IMR-90 (cell line): Measurements from ENCODE around the gene LYPD6B. TPM values are rescaled to one million over a fixed set of nuclear protein-coding genes. Genes with fewer than 3 reads are reported as not detected.

Source experiments
- ATAC-seq: fragments of 200-7000 bp; cut with Tn5 transposase; 2 replicates; pipeline ENCODE4 v1.9.1; 2020; ENCODE audit warnings: low read depth, mild to moderate bottlenecking, moderate library complexity
- BruUV-seq: library from RNA; stranded (reverse); fragments of 400-500 nt; replicated peaks from 2 replicates; lab custom pipeline; 2021; lab: Mats Ljungman, UMichigan
- CTCF ChIA-PET: fragments of 300-600 bp; formaldehyde crosslinking; extraction: SDS; loops from one replicate; lab custom pipeline; 2021; ENCODE audit warnings: antibody characterized with exemption; lab: Yijun Ruan, JAX
- POLR2A ChIA-PET: fragments of 300-600 bp; sonication (Branson Sonifier 250); formaldehyde crosslinking; loops from one replicate; lab custom pipeline; 2022; ENCODE audit warnings: antibody characterized with exemption; ENCODE audit not compliant: unreplicated experiment; lab: Charles Lee
- DNase-seq: peaks from one replicate; pipeline ENCODE4 v3.0.0; 2013
- H2AFZ ChIP-seq: replicated peaks from 2 replicates; pipeline ENCODE3; 2013; ENCODE audit warnings: low read length, mild to moderate bottlenecking; ENCODE audit not compliant: poor library complexity
- H2AK5ac ChIP-seq: 2 replicates; pipeline ENCODE4 v1.6.1; 2013; ENCODE audit warnings: low read depth, low read length, inconsistent platforms
- H2AK9ac ChIP-seq: replicated peaks from 2 replicates; pipeline ENCODE3; 2013; ENCODE audit warnings: mild to moderate bottlenecking, low read depth, low read length, moderate library complexity; ENCODE audit not compliant: poor library complexity
- H2BK120ac ChIP-seq: 2 replicates; pipeline ENCODE4 v1.6.1; 2013; ENCODE audit warnings: low read depth, low read length, inconsistent platforms
- H2BK15ac ChIP-seq: 3 replicates; pipeline ENCODE4 v1.6.1; 2013; ENCODE audit warnings: low read depth, low read length, inconsistent platforms
- H2BK20ac ChIP-seq: 2 replicates; pipeline ENCODE4 v1.6.1; 2013; ENCODE audit warnings: low read depth, mild to moderate bottlenecking, inconsistent platforms, low read length, moderate library complexity
- H2BK5ac ChIP-seq: 2 replicates; pipeline ENCODE4 v1.6.1; 2013; ENCODE audit warnings: mild to moderate bottlenecking, low read depth, low read length, inconsistent platforms; ENCODE audit not compliant: poor library complexity, severe bottlenecking
- H3K14ac ChIP-seq: replicated peaks from 2 replicates; pipeline ENCODE4 v1.6.1; 2013; ENCODE audit warnings: low read depth, low read length, inconsistent platforms
- H3K18ac ChIP-seq: 2 replicates; pipeline ENCODE4 v1.6.1; 2013; ENCODE audit warnings: low read depth, low read length, control low read depth
- H3K23ac ChIP-seq: 2 replicates; pipeline ENCODE4 v1.6.1; 2013; ENCODE audit warnings: low read depth, low read length, inconsistent platforms
- H3K27ac ChIP-seq: 2 replicates; pipeline ENCODE4 v1.5.1; 2013; ENCODE audit warnings: mild to moderate bottlenecking, control low read depth, low read length; ENCODE audit not compliant: insufficient read depth
- H3K27me3 ChIP-seq: 2 replicates; pipeline ENCODE4 v1.6.1; 2013; ENCODE audit warnings: low read length; ENCODE audit not compliant: control insufficient read depth, insufficient read depth
- H3K36me3 ChIP-seq: 2 replicates; pipeline ENCODE4 v1.6.1; 2013; ENCODE audit warnings: low read length, mixed read lengths; ENCODE audit not compliant: control insufficient read depth, insufficient read depth
- H3K4ac ChIP-seq: 2 replicates; pipeline ENCODE4 v1.6.1; 2013; ENCODE audit warnings: low read depth, low read length, inconsistent platforms
- H3K4me1 ChIP-seq: 2 replicates; pipeline ENCODE4 v1.6.1; 2013; ENCODE audit warnings: low read length, mixed read lengths; ENCODE audit not compliant: control insufficient read depth, insufficient read depth
- H3K4me2 ChIP-seq: 2 replicates; pipeline ENCODE4 v1.6.1; 2013; ENCODE audit warnings: low read depth, mild to moderate bottlenecking, control low read depth, low read length, moderate library complexity
- H3K4me3 ChIP-seq: 2 replicates; pipeline ENCODE4 v1.5.1; 2013; ENCODE audit warnings: low read depth, mild to moderate bottlenecking, control low read depth, low read length, moderate library complexity; ENCODE audit not compliant: insufficient read depth
- H3K56ac ChIP-seq: 2 replicates; pipeline ENCODE4 v1.6.1; 2013; ENCODE audit warnings: low read length, inconsistent platforms; ENCODE audit not compliant: insufficient read depth; ENCODE audit errors: extremely low read depth
- H3K79me1 ChIP-seq, 2 experiments: 2 replicates each; pipeline ENCODE4 v1.6.1; 2013; ENCODE audit warnings: low read length in 2 of 2, inconsistent platforms in 1 of 2, low read depth in 1 of 2
- H3K9ac ChIP-seq: 2 replicates; pipeline ENCODE4 v1.6.1; 2013; ENCODE audit warnings: low read depth, low read length, control low read depth
- H3K9me1 ChIP-seq: 2 replicates; pipeline ENCODE4 v1.6.1; 2013; ENCODE audit warnings: low read length, inconsistent platforms; ENCODE audit not compliant: insufficient read depth
- H3K9me3 ChIP-seq: 2 replicates; pipeline ENCODE4 v1.6.1; 2013; ENCODE audit warnings: low read length; ENCODE audit not compliant: control insufficient read depth, insufficient read depth
- H4K20me1 ChIP-seq: 2 replicates; pipeline ENCODE4 v1.6.1; 2013; ENCODE audit warnings: low read length, inconsistent platforms; ENCODE audit not compliant: insufficient read depth
- H4K5ac ChIP-seq: 2 replicates; pipeline ENCODE4 v1.6.1; 2013; ENCODE audit warnings: mild to moderate bottlenecking, low read depth, low read length, control low read depth
- H4K8ac ChIP-seq, 2 experiments: 2 replicates each; pipeline ENCODE4 v1.6.1; 2013; ENCODE audit warnings: low read depth in 2 of 2, low read length in 2 of 2, control low read depth in 1 of 2, inconsistent platforms in 1 of 2
- H4K91ac ChIP-seq: 2 replicates; pipeline ENCODE4 v1.6.1; 2013; ENCODE audit warnings: low read depth, low read length, inconsistent platforms; ENCODE audit not compliant: insufficient read depth
- BHLHE40 ChIP-seq: fragments of 150-350 bp; IDR thresholded peaks from 2 replicates; pipeline ENCODE4 v1.6.1; 2016; ENCODE audit warnings: mild to moderate bottlenecking, low read depth, low read length
- CEBPB ChIP-seq: IDR thresholded peaks from 2 replicates; pipeline ENCODE4 v1.6.1; 2012; ENCODE audit warnings: low read depth, low read length, improper control_type of control experiment
- CHD1 ChIP-seq: IDR thresholded peaks from 2 replicates; pipeline ENCODE4 v1.6.1; 2012; ENCODE audit warnings: low read depth, low read length, improper control_type of control experiment
- CTCF ChIP-seq: conservative IDR thresholded peaks from 2 replicates; pipeline ENCODE4 v1.5.1; 2012; ENCODE audit warnings: mild to moderate bottlenecking, low read depth, low read length, improper control_type of control experiment
- ELK1 ChIP-seq: fragments of 150-350 bp; IDR thresholded peaks from 2 replicates; pipeline ENCODE4 v1.6.1; 2016; ENCODE audit warnings: low read depth, mild to moderate bottlenecking, low read length, moderate library complexity, borderline replicate concordance
- FOS ChIP-seq: fragments of 150-350 bp; IDR thresholded peaks from 2 replicates; pipeline ENCODE4 v1.6.1; 2016; ENCODE audit warnings: low read depth, low read length
- MAFK ChIP-seq: IDR thresholded peaks from 2 replicates; pipeline ENCODE4 v1.6.1; 2012; ENCODE audit warnings: low read depth, low read length, improper control_type of control experiment
- MAZ ChIP-seq: IDR thresholded peaks from 2 replicates; pipeline ENCODE4 v1.6.1; 2012; ENCODE audit warnings: low read depth, mild to moderate bottlenecking, low read length, improper control_type of control experiment, moderate library complexity, borderline replicate concordance
- MXI1 ChIP-seq: IDR thresholded peaks from 2 replicates; pipeline ENCODE4 v1.6.1; 2012; ENCODE audit warnings: low read depth, mild to moderate bottlenecking, low read length, moderate library complexity, borderline replicate concordance
- NFE2L2 ChIP-seq: fragments of 150-350 bp; IDR thresholded peaks from 2 replicates; pipeline ENCODE4 v1.6.1; 2016; ENCODE audit warnings: low read depth, mild to moderate bottlenecking, low read length
- POLR2A ChIP-seq: IDR thresholded peaks from 2 replicates; pipeline ENCODE4 v1.6.1; 2012; ENCODE audit warnings: mild to moderate bottlenecking, low read depth, low read length
- RAD21 ChIP-seq: IDR thresholded peaks from 2 replicates; pipeline ENCODE4 v1.6.1; 2012; ENCODE audit warnings: low read length, improper control_type of control experiment
- RCOR1 ChIP-seq: IDR thresholded peaks from 2 replicates; pipeline ENCODE4 v1.6.1; 2012; ENCODE audit warnings: mild to moderate bottlenecking, low read length, improper control_type of control experiment; ENCODE audit not compliant: insufficient replicate concordance
- RFX5 ChIP-seq: IDR thresholded peaks from 2 replicates; pipeline ENCODE4 v1.8.0; 2012; ENCODE audit warnings: low read depth, mild to moderate bottlenecking, low read length, moderate library complexity
- SMC3 ChIP-seq: fragments of 150-350 bp; IDR thresholded peaks from 2 replicates; pipeline ENCODE4 v1.6.1; 2016; ENCODE audit warnings: low read depth, mild to moderate bottlenecking, antibody characterized with exemption, low read length, moderate library complexity
- USF2 ChIP-seq: fragments of 150-350 bp; IDR thresholded peaks from 2 replicates; pipeline ENCODE4 v1.6.1; 2017; ENCODE audit warnings: mild to moderate bottlenecking, antibody characterized with exemption, low read length, low read depth
- WGBS, 2 experiments: methylation state at CpG; one replicate each; pipeline versions ENCODE4 v1.1.5 to v1.1.7; 2013; ENCODE audit warnings: missing lambda C conversion rate in 2 of 2; ENCODE audit not compliant: insufficient read length in 1 of 2; ENCODE audit errors: extremely low coverage in 2 of 2; 5-methylcytosine and 5-hydroxymethylcytosine counted together
- dilution Hi-C: fragments of 300-500 bp; cut with HindIII; formaldehyde crosslinking; loops from one replicate; pipeline ENCODE4 v1.14.3; 2018; ENCODE audit warnings: low sequenced_read_pairs; ENCODE audit not compliant: unreplicated experiment
- in situ Hi-C: fragments of 300-500 bp; cut with MboI; formaldehyde crosslinking; loops from 3 replicates; pipeline ENCODE4 v1.14.3; 2019; ENCODE audit warnings: low sequenced_read_pairs, inconsistent platforms, mixed read lengths
- intact Hi-C: fragments of 100-400 bp; cut with micrococcal nuclease; formaldehyde crosslinking; loops from 2 replicates; pipeline ENCODE4 v1.10.0; 2022
- polyA plus RNA-seq, 3 experiments: library from polyadenylated mRNA; depleted of rRNA; stranded (reverse); fragments of >200 nt; gene quantifications; 2 replicates each; pipeline ENCODE4 v1.2.3, GENCODE V29; 2012; ENCODE audit warnings: low replicate concordance in 1 of 3
- total RNA-seq: library from RNA; depleted of rRNA; stranded (reverse); fragments of >200 nt; gene quantifications from 2 replicates; pipeline ENCODE4 v1.2.3, GENCODE V29; 2012

The LYPD6B gene
- total and polyA plus RNA-seq, 2 of the 4 experiments (the other 2 are of a cell fraction) = 0.05 TPM; not detected in 1

- ChIA-PET CTCF (no interaction called here), POLR2A (no interaction called here)
- Histone ChIP-seq H3K4me3 (no peak overlapping the region), H2BK20ac (no peak overlapping the region), H3K36me3 (no peaks in the 10 kb centered on the region), H3K79me1 (no peaks in the 10 kb centered on the region), H2BK15ac (no peak overlapping the region), H2AFZ (no peak overlapping the region), H4K8ac (no peak overlapping the region), H3K56ac (no peak overlapping the region), H3K9me1 (no peaks in the 10 kb centered on the region), H3K23ac (no peak overlapping the region), H3K4me2 (no peak overlapping the region), H3K27me3 (no peaks in the 10 kb centered on the region), H3K9ac (no peak overlapping the region), H4K91ac (no peak overlapping the region), H3K4me1 (no peaks in the 10 kb centered on the region), H2BK120ac (no peak overlapping the region), H3K9me3 (no peaks in the 10 kb centered on the region), H4K20me1 (no peaks in the 10 kb centered on the region), H3K18ac (no peak overlapping the region), H3K14ac (no peak overlapping the region), H4K5ac (no peak overlapping the region), H2AK5ac (no peak overlapping the region), H2AK9ac (no peak overlapping the region), H2BK5ac (no peak overlapping the region), H3K27ac (no peak overlapping the region), H3K4ac (no peak overlapping the region)
- intact Hi-C loops = loop anchor here (1.0 to 5.0 kb wide), 5 partner anchors 350 to 1054 kb away; no protein-coding TSS in a partner anchor
- in situ Hi-C loops = loop anchor here (25.0 kb wide), 1 partner anchor 1004 kb away; no protein-coding TSS in a partner anchor
- ATAC-seq = no peak
- BruUV-seq = no TSS peak
- dilution Hi-C loops = no loop called here
- DNase-seq = no peak
- WGBS, 2 experiments = 54% methylated on average over 4 of the region's 6 CpGs; no CpG with 5 or more reads in 1 of the 2 experiments
- TF ChIP-seq CTCF = no peak
- no peak for TF ChIP-seq MAFK
- TF ChIP-seq POLR2A = no peak
- TF ChIP-seq ELK1 = no peak
- TF ChIP-seq BHLHE40 = no peak
- no peak for TF ChIP-seq RAD21
- TF ChIP-seq MXI1 = no peak
- no peak for TF ChIP-seq CEBPB
- TF ChIP-seq FOS = no peak
- TF ChIP-seq USF2 = no peak
- no peak for TF ChIP-seq NFE2L2
- TF ChIP-seq CHD1 = no peak
- no peak for TF ChIP-seq MAZ
- no peak for TF ChIP-seq RFX5
- TF ChIP-seq RCOR1 = no peak
- no peak for TF ChIP-seq SMC3
Observed at GRCh38 chr2:148990968-148991367, 47.5 kb upstream of the LYPD6B start.
